Motor neuron (in vitro differentiated cells): ENCODE results near the gene ROM1. TPM values are rescaled to one million over a fixed set of nuclear protein-coding genes. Genes with fewer than 3 reads are reported as not detected.
A peak's percentile ranks its signal among the peaks of the same experiment; 100 is the strongest.
"Not testable (repeated sequence)": the region's sequence is repeated elsewhere in the genome, so short reads cannot be mapped to it uniquely, and the experiment has no call there.

ENCODE experiments used
- ATAC-seq, 8 experiments: fragments of 200-7000 bp; cut with Tn5 transposase; replicated peaks in 6 of 8; 2 replicates each; pipeline ENCODE4 v1.8.0; 2021; ENCODE audit warnings: mild to moderate bottlenecking in 8 of 8, moderate library complexity in 8 of 8
- H3K27ac ChIP-seq, 2 donors: fragments of 250-450 bp; sonication (Bioruptor Pico); 2 replicates each; pipeline ENCODE4 v1.9.0; 2021; ENCODE audit warnings: antibody characterized with exemption in 2 of 2, mild to moderate bottlenecking in 2 of 2, moderate library complexity in 1 of 2
- H3K4me1 ChIP-seq, 2 donors: fragments of 250-450 bp; sonication (Bioruptor Pico); replicated peaks in 1 of 2; 2 replicates each; pipeline ENCODE4 v1.6.1; 2021; ENCODE audit warnings: antibody characterized with exemption in 2 of 2, mild to moderate bottlenecking in 2 of 2, moderate library complexity in 1 of 2
- H3K4me3 ChIP-seq, 5 donors: fragments of 250-450 bp; sonication (Bioruptor Pico); 2 replicates each; pipeline ENCODE4 v1.9.0; 2021; ENCODE audit warnings: antibody characterized with exemption in 5 of 5, mild to moderate bottlenecking in 5 of 5, moderate library complexity in 4 of 5
- WGBS, 10 experiments: fragments of 450-650 bp; shearing (Covaris generic); methylation state at CpG; one replicate each; pipeline ENCODE4 v1.0.0; 2022; 5-methylcytosine and 5-hydroxymethylcytosine counted together
- in situ Hi-C, 9 experiments: fragments of 400-800 bp; cut with MboI; loops; one replicate each; pipeline ENCODE4 v1.15.0; 2021; ENCODE audit warnings: low sequenced_read_pairs in 9 of 9, low pct_unique_long_range_greater_than_20kb in 2 of 9; ENCODE audit not compliant: unreplicated experiment in 9 of 9
- total RNA-seq, 8 experiments: library from RNA; unstranded; fragments of 300-600 nt; gene quantifications; 2 replicates each; pipeline versions ENCODE4 v1.2.3 to v1.2.4, GENCODE V29; 2022

ROM1 gene
- total RNA-seq, 8 experiments from 2014 or later = 0.49 to 14.5 (median 4.8) TPM

- in situ Hi-C loops, H3K4me3 ChIP-seq, H3K4me1 ChIP-seq, H3K27ac ChIP-seq, ATAC-seq: not testable (repeated sequence)
- 100% methylated on average over 1 to 3 of the region's 14 CpGs; no CpG with 5 or more reads in 8 of the 10 experiments for WGBS, 10 experiments
Measured at GRCh38 chr11:62616957-62617356, 3.9 kb downstream of the ROM1 start.

- Histone ChIP-seq H3K27ac (peak overlapping the region; percentile 78 to 85), H3K4me3 (peak overlapping the region; percentile 53 to 88 (median 59)), H3K4me1 (peaks cover 12 to 14% of the 10 kb centered on the region in 2 donors)
- no peak for ATAC-seq
- in situ Hi-C loops = no loop called here
- 10 to 83% (median 30%) methylated on average over 3 to 7 of the region's 8 CpGs; no CpG with 5 or more reads in 1 of the 10 experiments for WGBS, 10 experiments
Measured at GRCh38 chr11:62621027-62621566, 8.0 kb downstream of the ROM1 start.

DNA sequence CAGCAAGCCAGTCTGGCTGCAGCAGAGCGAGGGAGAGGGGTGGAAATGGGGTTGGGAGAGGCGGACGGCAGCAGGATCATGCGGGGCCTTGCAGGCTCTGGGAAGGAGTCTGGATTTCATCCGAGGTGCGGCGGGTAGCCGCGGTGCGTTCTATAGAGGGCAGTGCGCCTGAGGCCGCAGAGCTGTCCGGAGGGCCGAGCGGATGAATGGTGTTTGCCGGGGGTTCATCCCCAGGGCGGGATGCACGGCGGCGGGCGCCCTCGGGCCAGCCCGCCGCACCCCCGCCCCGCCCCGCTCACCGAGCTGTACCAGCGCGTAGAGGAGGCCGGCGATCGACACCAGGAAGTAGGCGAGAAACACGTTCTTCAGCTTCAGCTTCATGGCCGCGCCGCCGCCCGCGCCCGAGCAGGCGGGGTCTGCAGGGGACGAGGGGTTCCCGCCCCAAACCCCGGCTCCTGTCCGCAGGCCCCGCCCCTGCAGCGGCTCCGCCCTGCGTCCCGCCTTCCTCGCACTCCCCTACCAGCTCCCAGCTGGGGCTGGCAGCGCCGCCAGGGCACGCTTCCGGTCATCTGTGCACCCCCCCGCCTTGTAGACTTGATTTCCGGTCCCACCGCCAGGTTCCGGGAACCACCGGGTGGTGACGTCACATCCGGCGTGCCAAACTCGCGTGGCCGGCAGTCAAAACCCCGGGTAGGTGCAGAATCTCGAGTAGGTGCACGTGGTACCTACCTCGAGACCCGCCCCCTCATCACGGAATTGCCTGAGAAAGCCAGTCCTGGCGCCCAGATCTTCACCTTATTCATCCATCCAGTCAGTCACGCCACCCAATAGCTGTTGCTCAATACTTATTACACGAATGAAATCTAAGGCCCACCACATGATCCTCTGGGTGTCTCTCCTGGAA lies 8.8 kb downstream of the ROM1 start, which contains the start of gene B3GAT3:
B3GAT3 (minus strand) TSS at position 420 of the 904 bp plus-strand sequence; CDS start at position 381, 39 bp downstream.
- H3K4me1 ChIP-seq = peaks cover 12 to 14% of the 10 kb centered on the region in 2 donors
- H3K27ac ChIP-seq = peak within 1 kb of the TSS; percentile 78 to 92
- ATAC-seq = peak; percentile 90 to 97 (median 96)
- in situ Hi-C loops = no loop called here
- WGBS, 10 experiments = 0 to 54% (median 10%) methylated on average over 1 to 7 of the region's 77 CpGs; no CpG with 5 or more reads in 2 of the 10 experiments
- H3K4me3 ChIP-seq = peak within 1 kb of the TSS; percentile 53 to 88 (median 59)

GRCh38 chr11:62622476-62623089 lies 9.5 kb downstream of the ROM1 start:
- H3K4me1 ChIP-seq = peaks cover 12 to 14% of the 10 kb centered on the region in 2 donors
- WGBS, 10 experiments = 58 to 94% (median 90%) methylated on average over 2 to 5 of the region's 7 CpGs; no CpG with 5 or more reads in 4 of the 10 experiments
- no peak for ATAC-seq
- peak overlapping the region; percentile 15 to 88 (median 59) for H3K4me3 ChIP-seq
- in situ Hi-C loops = no loop called here
- peak overlapping the region; percentile 78 to 92 for H3K27ac ChIP-seq

DNA sequence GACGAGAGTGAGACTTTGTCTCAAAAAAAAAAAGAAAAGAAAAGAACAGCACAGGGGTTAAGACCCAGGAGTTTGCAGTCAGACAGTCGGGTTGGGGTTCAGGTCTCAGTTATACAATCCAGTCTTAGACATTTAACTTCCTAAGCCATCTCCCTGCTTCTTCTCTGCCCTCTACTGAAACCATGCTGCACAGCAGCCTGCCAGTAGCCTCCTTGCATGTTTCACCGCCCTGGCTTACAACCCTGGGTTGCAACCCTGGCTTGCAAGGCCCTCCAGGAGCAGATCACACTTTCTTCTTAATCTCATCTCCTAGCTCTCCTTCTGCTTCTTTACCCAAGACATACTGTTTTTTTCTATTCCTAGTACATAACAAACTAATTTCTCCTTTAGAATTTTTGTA lies 14.7 kb downstream of the ROM1 start:
- H3K4me1 ChIP-seq = peaks cover under 1% of the 10 kb centered on the region in 2 donors
- peak in 1 of 8 experiments; percentile 45 for ATAC-seq
- H3K27ac ChIP-seq = no peak overlapping the region
- WGBS, 10 experiments = 58 to 100% (median 98%) methylated on average over 1 to 3 of the region's 3 CpGs; no CpG with 5 or more reads in 2 of the 10 experiments
- in situ Hi-C loops = no loop called here
- H3K4me3 ChIP-seq = no peak overlapping the region

- Histone ChIP-seq H3K4me1 (no peaks in the 10 kb centered on the region), H3K4me3 (no peak overlapping the region), H3K27ac (no peak overlapping the region)
- WGBS, 10 experiments = 67 to 100% (median 90%) methylated on average over 1 to 6 of the region's 6 CpGs; no CpG with 5 or more reads in 6 of the 10 experiments
- in situ Hi-C loops = no loop called here
- no peak for ATAC-seq
Measured at GRCh38 chr11:62632492-62632891, 19.4 kb downstream of the ROM1 start.

DNA sequence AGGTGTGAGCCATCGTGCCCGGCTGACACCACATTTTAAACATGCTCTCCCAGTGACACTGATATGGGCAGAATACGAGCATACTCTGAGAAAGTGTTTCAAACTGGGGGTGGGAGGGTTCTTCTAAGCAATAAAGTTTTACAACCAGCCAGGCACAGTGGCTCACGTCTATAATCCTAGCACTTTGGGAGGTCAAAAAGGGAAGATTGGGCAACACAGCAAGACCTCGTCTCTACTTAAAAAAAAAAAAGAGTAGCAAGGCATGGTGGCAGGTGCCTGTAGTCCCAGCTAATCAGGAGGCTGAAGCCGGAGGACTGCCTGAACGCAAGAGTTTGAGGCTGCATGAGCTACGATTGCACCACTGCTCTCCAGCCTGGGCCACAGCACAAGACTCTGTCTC lies 31.2 kb downstream of the ROM1 start:
- peaks cover 12 to 14% of the 10 kb centered on the region in 2 donors for H3K4me1 ChIP-seq
- H3K27ac ChIP-seq = no peak overlapping the region
- ATAC-seq = no peak
- 69 to 100% (median 96%) methylated on average over 1 to 7 of the region's 8 CpGs; no CpG with 5 or more reads in 2 of the 10 experiments for WGBS, 10 experiments
- H3K4me3 ChIP-seq = no peak overlapping the region
- in situ Hi-C loops = no loop called here

DNA sequence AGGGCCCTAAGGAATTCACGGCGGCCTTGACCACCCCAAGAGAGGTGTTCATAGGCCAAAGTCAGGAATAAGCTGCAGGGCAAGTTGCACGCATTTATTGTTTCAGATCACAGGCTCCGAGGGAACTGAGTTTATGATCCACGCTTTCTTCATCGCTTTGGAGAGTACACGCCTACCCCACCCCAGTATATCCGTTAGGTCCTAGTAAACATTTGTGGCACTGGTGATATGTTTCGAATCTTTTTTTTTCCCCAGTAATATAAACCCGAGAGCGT lies 32.6 kb downstream of the ROM1 start:
- Histone ChIP-seq H3K4me1 (peaks cover 12 to 14% of the 10 kb centered on the region in 2 donors), H3K4me3 (peak overlapping the region; percentile 72 to 96 (median 92)), H3K27ac (peak overlapping the region; percentile 94 to 98)
- WGBS, 10 experiments = 0 to 30% (median 5%) methylated on average over 2 to 9 of the region's 11 CpGs; no CpG with 5 or more reads in 4 of the 10 experiments
- in situ Hi-C loops = no loop called here
- ATAC-seq = peak in 2 of 8 experiments; percentile 4 to 5

- H3K27ac ChIP-seq = peak within 1 kb of the TSS; percentile 94 to 98
- peak; percentile 95 to 98 (median 96) for ATAC-seq
- in situ Hi-C loops = no loop called here
Measured at GRCh38 chr11:62645946-62646824, 33.1 kb downstream of the ROM1 start, which contains the start of gene GANAB. Gene GANAB, minus strand, starts transcription at chr11:62646613. Its CDS starts 14 bp downstream, at chr11:62646599.

DNA sequence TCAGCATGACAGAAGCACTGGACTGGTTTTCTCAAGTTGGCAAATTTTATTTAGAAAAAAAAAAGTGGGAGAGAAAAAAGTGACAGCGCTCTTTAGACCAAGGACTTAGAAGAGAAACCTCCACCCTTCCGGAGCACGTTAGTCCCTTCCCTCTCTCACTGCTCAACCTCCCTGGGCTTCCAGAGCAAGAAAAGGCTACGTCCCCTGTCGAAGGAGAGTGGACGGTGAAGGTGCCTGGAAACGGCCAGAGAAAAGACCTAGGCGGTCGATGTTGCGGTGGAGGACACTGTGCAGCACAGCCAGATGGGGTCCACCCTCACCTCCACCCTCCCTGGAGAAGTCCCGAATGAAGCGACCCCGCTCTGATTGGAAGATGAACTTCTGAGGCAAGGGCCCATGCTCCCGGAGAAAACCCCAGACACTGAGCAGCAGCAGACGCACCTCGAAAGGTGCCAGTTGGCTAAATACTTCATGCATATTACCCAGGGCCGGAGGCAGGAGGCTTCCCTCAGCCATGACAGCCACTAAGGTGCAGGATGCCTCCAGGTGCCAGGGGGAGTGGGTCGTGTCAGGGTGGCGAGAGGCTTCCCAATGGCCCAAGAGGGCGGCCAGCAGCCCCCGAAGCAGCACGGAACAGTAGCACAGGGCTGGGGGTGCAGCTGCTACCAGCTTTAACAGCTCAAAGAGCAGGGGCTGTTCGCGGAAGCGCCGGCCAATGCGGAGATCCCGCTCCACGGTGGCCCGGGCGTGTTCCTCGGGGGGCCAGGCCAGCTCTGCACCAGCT lies 34.0 kb downstream of the ROM1 start:
- Histone ChIP-seq H3K4me1 (peaks cover 11 to 16% of the 10 kb centered on the region in 2 donors), H3K4me3 (peak overlapping the region in 4 of 5 donors; percentile 2 to 96 (median 82)), H3K27ac (no peak overlapping the region)
- peak in 2 of 8 experiments; percentile 16 to 38 for ATAC-seq
- in situ Hi-C loops = no loop called here
- WGBS, 10 experiments = 21 to 83% (median 60%) methylated on average over 1 to 18 of the region's 32 CpGs; no CpG with 5 or more reads in 3 of the 10 experiments

More at GRCh38 chr11:62645946-62646824, 33.1 kb downstream of the ROM1 start, which contains the start of gene GANAB:
- H3K4me1 ChIP-seq = peaks cover 10 to 14% of the 10 kb centered on the region in 2 donors
- H3K4me3 ChIP-seq = peak within 1 kb of the TSS; percentile 72 to 96 (median 92)
- WGBS, 10 experiments = 0% methylated on average over 1 to 19 of the region's 73 CpGs; no CpG with 5 or more reads in 5 of the 10 experiments

GRCh38 chr11:62647609-62648005 lies 34.5 kb downstream of the ROM1 start:
- no peak overlapping the region for H3K4me3 ChIP-seq
- in situ Hi-C loops = no loop called here
- no peak overlapping the region for H3K27ac ChIP-seq
- WGBS, 10 experiments = 8 to 100% (median 83%) methylated on average over 1 to 4 of the region's 6 CpGs; no CpG with 5 or more reads in 5 of the 10 experiments
- peaks cover 13 to 21% of the 10 kb centered on the region in 2 donors for H3K4me1 ChIP-seq
- no peak for ATAC-seq
